DOHH2 (cell line): ENCODE data around the gene GATAD2A.

Experiments
- EZH2phosphoT487 ChIP-seq: fragments of 200-600 bp; sonication (generic); IDR thresholded peaks from 2 replicates; pipeline ENCODE4 v1.6.1; 2017; ENCODE audit warnings: borderline replicate concordance, mild to moderate bottlenecking, antibody characterized with exemption, low read length, moderate library complexity, mixed read lengths
- TF ChIP-seq, protein P1 (sequence below): fragments of 200-600 bp; sonication (generic); IDR thresholded peaks from one replicate; pipeline ENCODE4 v1.5.1; 2014; ENCODE audit warnings: antibody characterized with exemption, mild to moderate bottlenecking, low read depth, low read length; ENCODE audit not compliant: poor library complexity, severe bottlenecking

DNA sequence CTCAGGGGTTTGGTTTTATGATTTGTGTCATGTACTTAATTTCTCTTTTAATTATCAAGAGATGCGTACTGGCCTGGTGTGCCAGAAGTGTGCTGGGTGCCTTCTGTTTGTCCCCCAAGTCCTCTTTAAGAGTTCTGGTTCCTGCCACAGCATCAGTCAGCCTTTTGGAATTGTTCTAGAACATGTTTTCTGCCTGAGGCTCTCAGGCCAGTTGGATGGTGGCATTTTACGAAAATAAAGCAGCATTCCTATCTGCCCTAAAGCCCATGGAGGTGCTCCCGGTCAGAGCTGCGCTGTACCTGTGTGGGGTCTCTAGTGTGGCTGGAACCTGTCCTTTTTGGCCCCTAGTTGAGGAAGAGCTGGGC lies 55.8 kb downstream of the GATAD2A start:
- TF ChIP-seq, protein P1, sequence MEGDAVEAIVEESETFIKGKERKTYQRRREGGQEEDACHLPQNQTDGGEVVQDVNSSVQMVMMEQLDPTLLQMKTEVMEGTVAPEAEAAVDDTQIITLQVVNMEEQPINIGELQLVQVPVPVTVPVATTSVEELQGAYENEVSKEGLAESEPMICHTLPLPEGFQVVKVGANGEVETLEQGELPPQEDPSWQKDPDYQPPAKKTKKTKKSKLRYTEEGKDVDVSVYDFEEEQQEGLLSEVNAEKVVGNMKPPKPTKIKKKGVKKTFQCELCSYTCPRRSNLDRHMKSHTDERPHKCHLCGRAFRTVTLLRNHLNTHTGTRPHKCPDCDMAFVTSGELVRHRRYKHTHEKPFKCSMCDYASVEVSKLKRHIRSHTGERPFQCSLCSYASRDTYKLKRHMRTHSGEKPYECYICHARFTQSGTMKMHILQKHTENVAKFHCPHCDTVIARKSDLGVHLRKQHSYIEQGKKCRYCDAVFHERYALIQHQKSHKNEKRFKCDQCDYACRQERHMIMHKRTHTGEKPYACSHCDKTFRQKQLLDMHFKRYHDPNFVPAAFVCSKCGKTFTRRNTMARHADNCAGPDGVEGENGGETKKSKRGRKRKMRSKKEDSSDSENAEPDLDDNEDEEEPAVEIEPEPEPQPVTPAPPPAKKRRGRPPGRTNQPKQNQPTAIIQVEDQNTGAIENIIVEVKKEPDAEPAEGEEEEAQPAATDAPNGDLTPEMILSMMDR, result no peak
- no peak for TF ChIP-seq EZH2phosphoT487
